ENCODE measurements around the gene FARP2.
"Not testable (repeated sequence)": the region's sequence is repeated elsewhere in the genome, so short reads cannot be mapped to it uniquely, and the experiment has no call there.

FARP2 gene

DNA sequence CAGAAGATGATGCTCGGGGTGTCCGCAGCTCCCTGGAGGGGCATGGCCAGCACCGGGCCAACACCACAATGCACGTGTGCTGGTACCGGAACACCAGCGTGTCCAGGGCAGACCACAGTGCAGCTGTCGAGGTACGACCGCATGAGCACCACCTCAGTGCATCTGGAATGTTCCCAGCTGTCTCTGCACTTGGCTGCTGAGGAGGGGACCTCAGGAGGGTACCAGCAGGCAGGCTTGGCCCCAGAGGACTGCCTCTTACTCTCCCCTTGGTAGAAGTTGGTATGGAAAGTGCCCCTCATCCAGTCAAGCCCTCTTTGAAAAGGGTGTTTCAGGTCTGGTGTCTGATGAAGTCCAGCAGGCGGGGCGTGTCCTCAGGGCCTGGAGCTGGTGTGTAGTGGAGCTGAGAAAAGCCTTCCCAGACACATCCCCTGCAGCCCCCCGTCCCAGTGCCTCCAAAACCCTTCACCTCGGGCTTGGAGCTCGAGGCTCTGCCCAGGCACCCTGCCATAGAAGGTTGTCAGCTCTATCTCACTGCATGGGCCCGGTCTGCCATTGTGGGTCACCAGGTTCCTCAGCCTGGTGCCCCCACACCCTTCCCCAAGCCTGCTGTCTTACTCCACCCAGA lies 135.6 kb downstream of the FARP2 start:
- DNase-seq = no peak

- no peak for DNase-seq
Measured at GRCh38 chr2:241492174-241492565, 136.1 kb downstream of the FARP2 start.

DNA sequence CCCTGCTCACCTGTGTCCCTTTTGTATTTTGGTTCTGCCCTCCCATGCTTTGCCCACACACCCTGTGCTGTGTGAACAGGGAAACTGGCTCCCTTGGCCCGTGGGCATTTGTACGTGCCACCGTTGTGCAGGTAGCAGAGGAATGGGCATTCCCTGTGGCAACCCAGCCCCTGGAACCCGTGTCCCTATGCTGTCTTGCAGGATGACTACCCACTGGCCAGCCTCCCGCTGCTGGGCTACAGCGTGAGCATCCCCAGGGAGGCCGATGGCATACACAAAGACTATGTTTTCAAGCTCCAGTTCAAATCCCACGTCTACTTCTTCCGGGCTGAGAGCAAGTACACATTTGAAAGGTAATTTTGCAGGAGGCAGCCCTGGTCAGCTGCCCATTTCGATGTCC lies 137.0 kb downstream of the FARP2 start:
- DNase-seq = no peak

- no peak for DNase-seq
Measured at GRCh38 chr2:241494311-241494908, 138.3 kb downstream of the FARP2 start.

DNA sequence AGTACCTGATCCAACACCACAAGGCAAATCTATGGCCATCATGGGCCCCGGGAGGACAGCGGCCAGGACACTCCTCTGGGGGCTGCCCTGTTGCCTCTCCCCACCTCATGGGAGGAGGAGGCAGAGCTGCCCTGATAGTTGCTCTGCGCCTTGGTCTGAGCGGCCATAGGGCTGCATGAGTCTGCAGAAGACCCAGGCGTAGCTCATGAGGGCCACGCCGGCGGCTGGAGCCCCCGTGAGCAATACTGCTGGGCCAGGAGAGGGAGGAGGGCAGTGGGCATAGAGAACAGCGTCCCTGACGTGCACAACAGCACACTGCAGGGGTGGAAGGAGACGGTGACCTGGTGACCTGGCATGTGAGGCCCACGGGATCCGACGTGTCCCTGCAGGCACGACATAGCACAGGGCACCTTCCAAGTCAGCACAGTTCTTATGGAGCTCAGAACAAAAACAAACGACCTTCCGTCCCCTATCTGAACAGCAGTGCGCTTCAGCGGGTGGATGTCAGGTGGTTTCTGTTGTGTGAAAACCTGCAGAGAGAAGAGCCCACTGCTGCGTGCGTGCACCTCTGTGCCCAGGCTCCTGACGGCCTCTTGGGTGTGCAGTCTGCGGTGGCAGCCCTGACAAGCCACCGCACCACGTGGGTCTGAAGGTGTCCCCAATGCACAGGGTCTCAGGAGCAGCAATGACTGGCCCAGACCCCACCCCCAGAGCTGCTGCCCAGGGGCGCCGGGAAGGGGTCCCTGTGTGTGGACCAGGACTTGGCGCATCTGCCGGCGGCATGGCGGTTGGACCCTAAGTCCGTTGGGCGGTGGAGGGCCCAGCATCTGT lies 139.3 kb downstream of the FARP2 start:
- DNase-seq = no peak

- DNase-seq = no peak
Measured at GRCh38 chr2:241496003-241496707, 140.1 kb downstream of the FARP2 start.

GRCh38 chr2:241496904-241497877 lies 141.1 kb downstream of the FARP2 start:
- DNase-seq = no peak

- DNase-seq = no peak
Measured at GRCh38 chr2:241498115-241499070, 142.3 kb downstream of the FARP2 start.

DNA sequence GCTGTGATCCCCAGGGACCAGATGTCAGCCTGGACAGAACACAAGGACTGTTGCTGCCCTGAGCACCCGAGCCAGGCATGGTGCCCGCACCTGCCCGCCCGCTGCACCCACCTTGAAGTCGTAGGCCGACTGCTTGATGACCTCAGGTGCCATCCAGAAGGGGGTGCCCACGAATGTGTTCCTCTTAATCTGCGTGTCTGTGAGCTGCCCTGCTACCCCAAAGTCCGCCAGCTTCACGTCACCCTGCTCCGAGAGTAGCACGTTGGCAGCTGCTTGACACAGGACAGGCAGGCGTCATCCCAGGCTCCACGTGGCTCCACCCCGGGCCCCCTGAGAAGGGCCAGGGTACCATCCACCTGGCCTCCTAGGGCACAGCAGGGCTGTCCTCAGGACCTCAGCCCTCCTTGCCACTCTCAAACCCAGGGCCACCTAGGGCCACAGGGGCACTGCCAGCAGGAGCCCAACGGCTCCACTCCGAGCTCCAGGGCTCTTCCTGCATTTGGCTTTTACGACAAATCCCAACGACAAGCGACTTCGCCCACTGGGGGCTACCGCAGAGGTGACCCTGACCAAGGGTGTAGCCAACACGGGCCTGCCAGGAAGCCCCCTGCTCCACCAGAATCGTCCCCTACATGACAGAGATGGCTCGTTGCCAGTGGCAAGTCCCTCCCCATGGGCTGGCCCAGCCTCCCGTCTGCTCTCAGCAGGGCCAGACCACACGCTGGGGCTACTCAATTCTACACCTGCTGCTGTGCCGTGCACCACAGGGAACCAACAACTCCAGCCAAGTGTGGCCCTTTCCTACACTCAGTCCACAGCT lies 143.3 kb downstream of the FARP2 start:
- DNase-seq = no peak

GRCh38 chr2:241500016-241500415 lies 143.9 kb downstream of the FARP2 start:
- no peak for DNase-seq

DNA sequence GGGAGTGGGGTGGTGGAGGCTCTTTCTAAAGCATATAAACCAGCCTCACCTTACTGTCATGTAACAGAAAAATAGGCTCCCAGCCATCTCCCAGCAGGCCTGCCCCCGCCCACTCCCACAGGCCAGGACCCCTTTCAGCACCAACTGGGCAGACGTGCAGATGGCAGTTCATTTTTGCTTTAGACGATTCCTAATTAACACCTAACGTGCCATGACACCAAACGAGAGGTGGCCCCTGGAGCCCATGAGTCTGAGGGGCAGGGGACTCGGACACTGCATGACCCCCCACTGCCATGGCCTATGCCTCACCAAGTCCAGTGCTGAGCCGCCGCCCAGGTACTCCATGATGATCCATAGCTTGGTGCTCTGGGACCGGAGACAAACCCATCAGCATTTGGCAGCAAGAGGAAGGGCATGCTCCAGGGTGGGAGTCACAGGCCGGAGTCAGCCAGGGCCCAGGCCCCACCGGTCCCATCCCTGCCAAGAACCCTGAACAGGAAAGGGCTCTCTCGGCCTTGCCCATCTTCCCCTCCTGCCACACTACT lies 144.4 kb downstream of the FARP2 start:
- no peak for DNase-seq

DNA sequence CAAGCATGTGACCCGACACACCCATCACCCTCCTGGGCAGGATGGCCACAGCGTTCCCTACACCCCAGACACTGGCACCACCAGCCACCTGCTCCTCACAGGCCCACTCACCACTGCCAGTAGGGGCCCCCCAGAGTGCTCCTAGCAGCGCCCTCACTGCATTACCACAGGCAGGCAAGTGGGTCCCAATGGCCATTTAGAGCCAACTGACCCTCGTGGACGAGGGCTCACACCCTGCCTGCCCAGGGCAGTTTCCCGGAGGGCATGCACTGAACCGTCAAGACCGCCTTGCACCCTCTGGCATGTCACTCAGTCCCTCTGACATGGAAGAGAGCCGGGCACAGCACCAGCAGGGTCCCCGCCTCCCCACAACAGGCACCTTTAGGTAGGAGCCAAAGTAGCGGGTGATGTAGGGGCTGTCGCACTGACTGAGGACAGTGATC lies 145.0 kb downstream of the FARP2 start:
- DNase-seq = no peak

- DNase-seq = no peak
Measured at GRCh38 chr2:241501551-241501950, 145.5 kb downstream of the FARP2 start.

DNA sequence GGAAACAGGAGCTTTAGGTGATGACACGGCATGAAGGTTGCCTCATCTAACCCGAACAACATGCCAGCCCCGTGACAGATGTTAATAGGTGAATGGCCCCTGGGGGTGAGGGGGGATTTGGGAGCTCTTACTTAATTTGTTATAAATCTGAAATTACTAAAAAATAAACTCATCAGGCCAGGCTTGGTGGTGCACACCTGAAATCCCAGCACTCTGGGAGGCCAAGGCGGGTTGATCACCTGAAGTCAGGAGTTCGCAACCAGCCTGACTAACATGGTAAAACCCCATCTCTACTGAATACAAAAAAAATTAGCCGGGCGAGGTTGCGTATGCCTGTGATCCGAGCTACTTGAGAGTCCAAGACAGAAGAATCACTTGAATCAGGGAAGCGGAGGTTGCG lies 146.2 kb downstream of the FARP2 start:
- no peak for DNase-seq

GRCh38 chr2:241503776-241504392 lies 147.8 kb downstream of the FARP2 start:
- DNase-seq = no peak

GRCh38 chr2:241505086-241505780 lies 149.1 kb downstream of the FARP2 start:
- no peak for DNase-seq

DNA sequence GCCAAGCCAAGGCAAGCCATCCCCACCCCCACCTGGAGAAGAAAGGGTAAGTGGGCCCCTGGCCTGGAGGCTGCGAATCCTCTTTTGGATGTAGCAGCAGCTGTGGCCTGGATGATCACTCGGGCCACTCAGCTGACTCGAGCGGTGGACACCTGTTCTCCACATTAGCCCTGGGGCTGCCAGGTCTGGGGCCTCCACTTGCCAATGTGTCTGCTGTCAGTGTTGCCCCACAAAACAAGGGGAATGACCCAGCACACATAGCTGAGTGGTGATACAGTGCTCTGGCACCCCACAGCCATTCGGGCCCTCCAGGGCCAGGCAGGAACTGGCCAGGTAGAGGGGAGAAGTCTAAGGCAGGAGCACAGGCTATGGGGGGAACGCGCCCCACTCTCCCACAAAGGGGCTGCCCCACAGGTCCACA lies 149.7 kb downstream of the FARP2 start:
- DNase-seq = no peak

DNA sequence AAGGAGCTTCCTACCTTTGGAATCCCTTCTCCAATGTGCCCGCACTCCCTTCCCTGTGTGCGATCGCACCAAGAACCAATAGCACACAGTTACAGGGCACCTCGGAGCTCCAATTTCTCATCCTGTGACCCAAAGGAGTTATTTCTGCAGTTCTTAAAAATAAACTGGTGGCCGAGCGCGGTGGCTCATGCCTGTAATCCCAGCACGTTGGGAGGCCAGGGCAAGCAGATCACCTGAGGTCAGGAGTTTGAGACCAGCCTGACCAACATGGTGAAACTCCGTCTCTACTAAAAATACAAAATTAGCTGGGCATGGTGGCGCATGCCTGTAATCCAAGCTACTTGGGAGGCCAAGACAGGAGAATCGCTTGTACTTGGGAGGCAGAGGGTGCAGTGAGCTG lies 150.2 kb downstream of the FARP2 start:
- not testable (repeated sequence) for DNase-seq
